Heart right ventricle (tissue), 16 donors: Measurements from ENCODE around the gene NR1I3. TPM values are rescaled to one million over a fixed set of nuclear protein-coding genes. Genes with fewer than 3 reads are reported as not detected.

Experiments
- ATAC-seq, 8 donors: fragments of 200-7000 bp; cut with Tn5 transposase; one replicate each; pipeline ENCODE4 v1.9.1; 2020; ENCODE audit warnings: mild to moderate bottlenecking in 8 of 8, moderate library complexity in 8 of 8, moderate number of reproducible peaks in 1 of 8
- DNase-seq, 2 donors: peaks; one replicate each; pipeline ENCODE4 v3.0.0-alpha.2; 2020
- H3K27ac ChIP-seq, 10 donors: fragments of 200-600 bp; sonication (generic) in 2 of 10; one replicate each; pipeline versions ENCODE4 v1.5.0 to v1.8.0; 2020 to 2022; ENCODE audit warnings: mild to moderate bottlenecking in 3 of 10
- H3K27me3 ChIP-seq, 7 donors: fragments of 200-600 bp; one replicate each; pipeline ENCODE4 v1.8.0; 2021 to 2022; ENCODE audit warnings: mild to moderate bottlenecking in 2 of 7
- H3K36me3 ChIP-seq, 9 donors: fragments of 200-600 bp; sonication (generic) in 1 of 9; one replicate each; pipeline versions ENCODE4 v1.5.0 to v1.8.0; 2020 to 2022; ENCODE audit warnings: mild to moderate bottlenecking in 2 of 9
- H3K4me1 ChIP-seq, 9 donors: fragments of 200-600 bp; sonication (generic) in 1 of 9; one replicate each; pipeline versions ENCODE4 v1.5.0 to v1.8.0; 2020 to 2022; ENCODE audit warnings: mild to moderate bottlenecking in 4 of 9
- H3K4me3 ChIP-seq, 10 donors: fragments of 200-600 bp; sonication (generic) in 2 of 10; one replicate each; pipeline versions ENCODE4 v1.5.0 to v1.8.0; 2020 to 2022; ENCODE audit warnings: mild to moderate bottlenecking in 7 of 10, moderate library complexity in 2 of 10
- H3K9me3 ChIP-seq, 11 donors: fragments of 200-600 bp in 10 of 11; sonication (generic) in 2 of 11; one replicate each; pipeline versions ENCODE4 v1.5.0 to v1.8.0; 2013 to 2022; ENCODE audit warnings: mild to moderate bottlenecking in 2 of 11, control low read depth in 1 of 11, moderate library complexity in 1 of 11
- CTCF ChIP-seq, 9 donors: fragments of 200-600 bp; sonication (generic) in 2 of 9; IDR thresholded peaks; one replicate each; pipeline versions ENCODE4 v1.5.0 to v1.8.0; 2021 to 2022; ENCODE audit warnings: antibody characterized with exemption in 9 of 9, mild to moderate bottlenecking in 5 of 9, moderate library complexity in 1 of 9
- WGBS, 2 donors: extraction: QIAGEN DNeasy Blood & Tissue Kit; methylation state at CpG; one replicate each; pipeline ENCODE4 v1.1.7; 2013; ENCODE audit warnings: inconsistent platforms in 1 of 2; 5-methylcytosine and 5-hydroxymethylcytosine counted together
- intact Hi-C, 10 donors: fragments of 100-400 bp; cut with DNase I; formaldehyde crosslinking; loops; one replicate each; pipeline versions ENCODE4 v1.11.1 to v1.14.2; 2022
- polyA plus RNA-seq, 2 donors: library from polyadenylated mRNA; stranded (reverse); fragments of 200-250 nt; gene quantifications; one replicate each; pipeline ENCODE4 v1.2.3, GENCODE V29; 2013
- total RNA-seq, 10 donors: library from RNA; stranded (reverse); fragmentation: NEBNext Ultra II Directional in 3 of 10; extraction: Animal tissue kit (Norgen Biotek cat#: 25700) in 3 of 10; gene quantifications; one replicate each; pipeline versions ENCODE4 v1.2.1 to v1.2.4, GENCODE V29; 2021 to 2023
- donor health status: Arrhythmogenic right ventricular cardiomyopathy.
- donor health status: ischemic (EF 13 %, LVEDD 7.1; RV severe dilation, severe dysfunction).
- donor health status: healthy with polysubstance abuse.
- donor health status: DM: no; HTN: yes; CAD: no.
- donor health status: DM: no; HTN: no; CAD: no.
- donor health status: ischemic (EF 25% LVEDD 6.9; RV normal size, moderate dysfunction).
- donor health status: ischemic (EF 25% LVEDD 5.7; RV mildly dilated, moderate dysfunction).
- donor health status: healthy.
- donor health status: DM: yes; HTN: yes; CAD: no.
- donor health status: Ischemic cardiomyopathy.
- donor health status: ischemic (EF 35%, LVEDD 5.7; RV mildly dilated, moderate dysfunction).
- donor health status: nonischemic (EF 11% LVEDD 7.7; RV severe dilation, severe dysfunction).
- donor health status: DM: yes; HTN: yes; CAD: no.
- donor health status: PGD.
- donor health status: ischemic (EF 29% LVEDD 5.4; RV normal size, mild dysfunction).
- donor health status: nonischemic (EF 23%, LVEDD 6.1; RV moderate dilation, normal function).

NR1I3 gene
- total and polyA plus RNA-seq, 12 donors: 0.10 TPM; not detected in 11

DNA sequence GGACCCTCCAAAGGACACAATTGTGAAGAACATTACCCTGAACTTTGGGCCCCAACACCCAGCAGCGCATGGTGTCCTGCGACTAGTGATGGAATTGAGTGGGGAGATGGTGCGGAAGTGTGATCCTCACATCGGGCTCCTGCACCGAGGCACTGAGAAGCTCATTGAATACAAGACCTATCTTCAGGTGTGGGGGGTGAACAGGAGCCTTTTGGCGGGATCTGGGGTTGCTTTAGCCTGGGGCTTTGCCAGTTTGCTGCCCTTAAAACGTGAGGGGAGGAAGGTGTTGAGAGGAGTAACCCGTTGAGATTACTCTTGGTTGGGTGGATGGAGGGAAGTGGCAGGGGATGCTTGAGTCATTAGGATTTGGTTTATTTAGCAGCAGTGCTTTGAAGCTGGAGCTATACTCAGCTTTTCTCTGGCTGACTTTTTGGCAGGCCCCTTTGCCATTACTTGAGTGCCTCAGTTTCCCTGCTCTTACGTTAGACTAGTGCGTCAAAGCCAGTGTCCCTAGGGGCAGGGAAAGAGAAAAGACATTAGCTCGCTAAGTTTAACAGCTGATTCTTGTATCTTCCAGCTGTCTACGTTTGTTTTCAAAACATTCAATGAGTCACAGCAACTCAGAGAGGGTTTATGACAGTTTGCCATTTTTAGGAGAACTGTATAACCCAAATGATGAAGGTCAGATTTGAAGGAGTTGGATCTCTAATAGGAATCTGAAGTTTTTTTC, 31.4 kb downstream of the NR1I3 start:
- Histone ChIP-seq H3K4me1 (peaks cover 15 to 82% (median 66%) of the 10 kb centered on the region in 9 donors), H3K27me3 (no peaks in the 10 kb centered on the region), H3K27ac (peak overlapping the region; percentile 67 to 100 (median 83)), H3K9me3 (no peaks in the 10 kb centered on the region), H3K36me3 (peaks cover 0 to 83% (median 48%) of the 10 kb centered on the region in 9 donors), H3K4me3 (no peak overlapping the region)
- intact Hi-C loops: loop anchor here in 2 of 10 donors (5.0 kb wide), 1 partner anchor 176 kb away; no protein-coding TSS in a partner anchor
- ATAC-seq: peak in 6 of 8 donors; percentile 1 to 30 (median 12)
- DNase-seq: peak in 1 of 2 donors; percentile 74
- 65 to 72% methylated on average over 12 of the region's 12 CpGs for WGBS, 2 donors
- TF ChIP-seq CTCF (IDR thresholded peaks at IDR 0.05): no peak

- peaks cover 0 to 38% (median 13%) of the 10 kb centered on the region in 9 donors for H3K36me3 ChIP-seq
These were observed 35.9 kb downstream of the NR1I3 start, which contains the start of gene NDUFS2 for GRCh38 chr1:161201836-161202712. TSS of gene NDUFS2 (plus strand) at chr1:161202367. CDS start at chr1:161202386, 19 bp downstream.

DNA sequence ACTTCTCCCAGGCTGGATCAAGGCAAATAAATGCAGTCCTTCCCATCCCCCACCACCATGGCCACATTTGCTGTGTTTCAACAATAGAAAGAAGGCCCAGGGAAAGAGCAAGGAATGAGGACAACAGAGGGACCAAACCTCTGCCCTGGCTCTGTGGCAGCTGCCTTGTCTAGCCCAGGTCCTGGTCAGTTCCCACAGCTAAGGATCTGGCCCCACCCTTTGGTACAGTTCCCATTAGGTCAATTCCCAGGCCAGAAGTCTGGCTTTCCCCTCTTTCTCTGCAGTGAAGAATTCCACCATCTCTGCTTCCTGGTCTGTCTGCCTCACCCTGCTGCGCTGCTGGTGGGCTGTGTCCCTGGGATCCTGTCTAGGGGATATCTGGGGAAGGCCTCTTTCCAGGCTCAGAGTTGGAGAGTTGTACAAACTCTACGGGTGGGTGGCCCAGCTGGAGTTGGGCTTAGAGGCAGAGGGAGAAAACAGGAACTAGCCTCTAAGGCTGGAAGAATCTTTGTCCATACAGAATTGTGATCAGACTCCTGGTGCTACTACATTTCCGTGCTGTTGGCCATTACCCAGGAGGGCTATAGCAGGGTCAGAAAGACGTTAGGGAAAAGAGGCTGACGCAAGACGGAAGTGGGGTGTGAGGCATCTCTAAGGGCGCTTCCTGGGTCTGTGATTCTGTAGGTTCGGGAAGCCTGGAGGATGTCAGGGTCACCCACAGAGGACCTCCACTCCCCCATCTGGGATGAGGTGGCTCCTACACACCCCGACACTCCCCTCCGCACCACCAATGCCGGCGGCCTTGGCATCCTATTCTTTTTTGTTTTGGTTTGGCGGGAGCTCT, 36.8 kb downstream of the NR1I3 start:
- H3K27ac ChIP-seq: peak overlapping the region; percentile 93 to 100 (median 98)
- peaks cover 47 to 92% (median 80%) of the 10 kb centered on the region in 9 donors for H3K4me1 ChIP-seq
- no peaks in the 10 kb centered on the region for H3K27me3 ChIP-seq
- DNase-seq (peak; percentile 47 to 88), ATAC-seq (peak; percentile 36 to 73 (median 54))
- 31 to 51% methylated on average over 13 of the region's 13 CpGs for WGBS, 2 donors
- peak overlapping the region; percentile 20 to 94 (median 85) for H3K4me3 ChIP-seq
- TF ChIP-seq CTCF (IDR thresholded peaks at IDR 0.05): no peak
- intact Hi-C loops: no loop called here
- H3K9me3 ChIP-seq: no peaks in the 10 kb centered on the region
- H3K36me3 ChIP-seq: peaks cover 0 to 37% (median 4%) of the 10 kb centered on the region in 9 donors

More at GRCh38 chr1:161201836-161202712, 35.9 kb downstream of the NR1I3 start, which contains the start of gene NDUFS2:
- H3K4me1 ChIP-seq: peaks cover 48 to 92% (median 85%) of the 10 kb centered on the region in 9 donors
- 1% methylated on average over 53 of the region's 53 CpGs for WGBS, 2 donors
- peak within 1 kb of the TSS; percentile 93 to 100 (median 98) for H3K27ac ChIP-seq
- DNase-seq (peak; percentile 95 to 99), ATAC-seq (peak; percentile 79 to 91 (median 88))
- H3K4me3 ChIP-seq: peak within 1 kb of the TSS; percentile 72 to 94 (median 85)
- no peaks in the 10 kb centered on the region for H3K9me3 ChIP-seq
- intact Hi-C loops: loop anchor here in 2 of 10 donors (1.0 to 2.0 kb wide), 3 partner anchors 24 to 69 kb away; partner anchors contain the start of genes TOMM40L (in 2 of the 2) and DEDD (in 1 of the 2)
- TF ChIP-seq CTCF (IDR thresholded peaks at IDR 0.05): peak in 2 of 9 donors; percentile 10 to 21
- H3K27me3 ChIP-seq: no peaks in the 10 kb centered on the region
